KG1 (cell line): ENCODE measurements around the gene PXDN.
"Not testable (repeated sequence)": the region's sequence is repeated elsewhere in the genome, so short reads cannot be mapped to it uniquely, and the experiment has no call there.

Experiments
- DNase-seq: peaks from one replicate; lab custom pipeline; 2025; lab: John Stamatoyannopoulos, UW

The PXDN gene

DNA sequence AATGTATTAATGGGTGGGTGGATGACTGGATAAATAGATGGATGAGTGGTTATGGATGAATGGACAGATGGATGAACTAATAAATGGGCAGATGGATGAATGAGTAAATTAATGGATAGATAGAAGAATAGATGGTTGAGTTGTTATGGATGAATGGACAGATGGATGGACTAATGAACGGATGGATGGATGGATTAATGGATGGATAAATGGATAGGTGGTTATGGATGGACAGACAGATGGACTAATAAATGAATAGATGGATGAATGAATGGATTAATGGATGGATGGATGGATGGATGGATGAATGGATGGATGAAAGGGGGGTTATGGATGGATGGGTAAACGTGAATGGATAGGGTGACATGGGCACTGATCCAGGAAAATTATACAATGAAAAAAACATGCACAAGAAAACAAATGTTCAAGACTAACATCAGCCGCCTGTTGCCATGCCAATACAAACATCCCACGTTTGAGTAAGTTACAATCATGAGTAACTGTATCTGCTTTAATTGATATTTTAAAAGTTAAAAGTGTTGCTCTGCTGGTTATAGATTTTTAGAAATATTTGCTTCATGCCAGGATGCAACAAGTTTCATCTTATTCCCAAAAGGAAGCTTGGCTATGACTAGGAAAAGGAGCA, 20.8 kb downstream of the PXDN start:
- no peak for DNase-seq

DNA sequence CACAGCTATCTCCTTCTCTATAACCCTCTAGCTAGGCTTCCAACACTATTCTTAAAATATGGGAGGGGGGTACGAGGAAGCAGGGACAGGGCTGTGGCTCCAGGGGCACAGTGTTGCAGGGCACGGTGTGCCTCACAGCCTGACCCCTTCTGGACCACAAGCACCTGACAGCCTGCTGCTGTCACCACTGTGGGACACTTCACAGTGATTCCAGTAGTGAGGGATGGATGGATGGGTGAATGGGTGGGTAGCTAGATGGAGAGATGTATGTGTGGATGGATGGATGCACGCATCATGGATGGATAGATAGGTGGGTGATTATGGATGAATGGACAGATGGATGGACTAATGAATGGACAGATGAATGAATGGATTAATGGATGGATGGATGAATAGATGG, 21.6 kb downstream of the PXDN start:
- DNase-seq, result no peak

DNA sequence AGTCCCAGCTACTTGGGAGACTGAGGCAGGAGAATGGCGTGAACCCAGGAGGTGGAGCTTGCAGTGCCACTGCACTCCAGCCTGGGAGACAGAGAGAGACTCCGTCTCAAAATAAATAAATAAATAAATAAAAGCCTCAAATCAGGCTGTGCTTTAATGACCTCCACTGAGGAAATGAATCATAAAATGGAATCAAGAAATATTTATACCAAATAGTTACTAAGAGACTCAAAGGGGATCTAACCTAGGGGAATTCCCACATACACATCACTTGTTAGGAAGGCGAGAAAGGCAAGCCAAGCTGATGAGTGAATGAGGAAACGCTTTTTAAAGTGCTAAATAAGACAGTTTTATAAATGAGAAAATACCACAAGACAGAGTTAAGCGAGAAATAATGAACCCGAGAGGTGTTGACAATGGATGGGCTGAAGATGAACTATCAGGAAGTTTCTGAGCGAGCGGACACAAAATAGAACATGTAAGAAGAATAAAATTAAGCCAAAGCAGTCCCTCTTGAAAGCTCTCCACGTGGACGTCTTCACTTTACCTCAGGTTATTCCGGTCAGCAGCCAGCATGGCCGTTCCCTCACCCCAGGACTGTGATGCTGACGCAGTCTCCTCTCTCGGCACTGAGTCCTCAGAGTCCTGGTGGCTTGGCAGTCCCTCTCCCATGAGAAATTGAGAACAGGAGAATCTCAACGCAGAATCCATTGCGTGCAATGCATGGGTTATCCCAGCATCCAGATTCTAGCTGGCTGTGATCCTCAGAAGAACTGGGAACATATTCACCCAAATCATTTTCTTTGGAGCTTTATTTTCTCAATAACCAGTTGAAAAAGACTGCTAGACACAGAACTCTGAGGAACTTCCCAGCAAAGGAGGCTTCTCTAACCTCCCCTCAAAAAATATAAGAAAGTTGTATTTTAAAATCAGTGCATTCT, 22.3 kb downstream of the PXDN start:
- no peak for DNase-seq

DNA sequence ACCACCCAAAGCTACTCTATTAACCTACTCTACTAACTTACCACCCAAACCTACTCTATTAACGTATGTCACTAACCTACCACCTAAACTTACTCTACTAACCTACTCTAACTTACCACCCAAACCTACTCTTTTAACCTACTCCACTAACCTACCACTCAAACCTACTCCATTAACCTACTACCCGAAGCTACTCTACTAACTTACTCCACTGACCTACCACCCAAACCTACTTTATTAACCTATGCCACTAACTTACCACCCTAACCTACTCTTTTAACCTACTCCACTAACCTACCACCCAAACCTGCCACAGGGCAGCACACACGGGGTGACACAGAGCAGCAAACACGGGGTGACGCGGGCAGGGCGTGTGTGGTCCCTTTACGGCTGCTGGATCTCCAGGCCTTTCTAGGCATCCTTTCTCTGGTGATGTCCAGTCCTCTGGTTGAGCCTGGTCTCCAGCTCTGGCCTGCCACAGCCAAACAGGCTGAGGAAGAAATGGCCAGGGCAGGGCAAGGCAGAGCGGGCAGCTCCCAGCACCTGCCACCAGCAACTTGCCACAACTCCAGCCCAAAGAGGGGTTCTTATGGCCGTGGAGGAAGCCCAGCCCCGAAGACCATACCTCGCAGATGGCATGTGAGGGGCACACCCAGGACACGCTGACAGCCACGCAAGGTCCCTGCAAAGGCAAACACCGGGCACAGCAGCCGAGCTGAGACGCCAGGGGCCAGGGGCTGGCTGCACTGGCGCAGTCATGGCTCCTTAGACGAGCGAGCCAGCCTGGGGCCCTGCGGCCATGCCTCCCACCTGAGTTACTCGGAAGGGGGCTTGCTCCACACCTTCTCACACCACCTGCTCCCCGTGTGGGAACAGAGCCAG, 25.7 kb downstream of the PXDN start:
- no peak for DNase-seq

DNA sequence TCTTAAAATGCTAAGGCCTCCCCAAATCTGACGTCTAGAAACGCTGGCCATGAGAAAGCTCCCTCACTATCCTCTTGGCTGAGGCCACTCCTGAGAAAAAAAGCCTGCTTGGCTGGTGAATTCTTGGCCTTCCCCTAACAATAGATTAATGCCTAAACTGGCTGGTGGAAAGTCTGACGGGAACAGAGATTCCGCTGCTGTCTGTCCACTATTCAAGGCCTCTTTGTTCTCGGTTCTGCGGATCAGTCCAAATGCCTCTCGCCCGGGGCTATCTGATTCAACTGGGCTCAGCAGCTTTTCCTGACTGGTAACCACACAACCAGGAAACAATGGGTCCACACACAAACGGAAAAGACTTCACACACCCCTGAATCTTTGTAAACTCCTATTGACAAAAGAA, 27.2 kb downstream of the PXDN start:
- DNase-seq, result no peak

DNA sequence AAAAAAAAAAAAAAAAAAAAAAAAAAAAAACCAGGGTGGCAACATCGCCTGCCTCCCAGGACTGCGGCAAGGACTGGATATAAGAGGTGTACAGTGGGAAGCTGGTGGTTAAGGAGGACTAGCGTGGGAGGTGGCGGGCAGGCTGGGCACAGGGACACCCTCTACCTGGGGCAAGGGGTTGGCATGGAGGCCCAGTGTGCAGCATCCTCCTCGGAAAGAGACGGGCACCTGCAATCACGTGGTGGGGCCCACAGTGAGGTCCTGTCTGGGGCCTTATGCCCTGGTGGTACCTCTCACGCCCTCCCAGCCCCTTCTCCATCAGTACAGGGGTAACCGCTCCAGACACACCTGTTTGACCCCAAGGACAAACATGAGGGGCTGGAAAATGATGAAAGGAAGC, 27.9 kb downstream of the PXDN start:
- no peak for DNase-seq

DNA sequence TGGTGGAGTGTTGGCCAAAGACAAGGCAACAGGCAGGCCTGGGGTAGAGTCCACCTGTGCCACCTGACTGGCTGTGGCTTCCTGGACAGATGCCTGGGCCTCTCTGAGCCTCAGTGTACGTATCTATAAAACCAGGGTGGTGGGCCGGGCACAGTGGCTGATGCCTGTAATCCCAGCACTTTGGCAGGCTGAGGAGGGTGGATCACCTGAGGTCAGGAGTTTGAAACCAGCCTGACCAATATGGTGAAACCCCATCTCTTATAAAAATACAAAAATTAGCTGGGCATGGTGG, 28.4 kb downstream of the PXDN start:
- DNase-seq, result not testable (repeated sequence)

DNA sequence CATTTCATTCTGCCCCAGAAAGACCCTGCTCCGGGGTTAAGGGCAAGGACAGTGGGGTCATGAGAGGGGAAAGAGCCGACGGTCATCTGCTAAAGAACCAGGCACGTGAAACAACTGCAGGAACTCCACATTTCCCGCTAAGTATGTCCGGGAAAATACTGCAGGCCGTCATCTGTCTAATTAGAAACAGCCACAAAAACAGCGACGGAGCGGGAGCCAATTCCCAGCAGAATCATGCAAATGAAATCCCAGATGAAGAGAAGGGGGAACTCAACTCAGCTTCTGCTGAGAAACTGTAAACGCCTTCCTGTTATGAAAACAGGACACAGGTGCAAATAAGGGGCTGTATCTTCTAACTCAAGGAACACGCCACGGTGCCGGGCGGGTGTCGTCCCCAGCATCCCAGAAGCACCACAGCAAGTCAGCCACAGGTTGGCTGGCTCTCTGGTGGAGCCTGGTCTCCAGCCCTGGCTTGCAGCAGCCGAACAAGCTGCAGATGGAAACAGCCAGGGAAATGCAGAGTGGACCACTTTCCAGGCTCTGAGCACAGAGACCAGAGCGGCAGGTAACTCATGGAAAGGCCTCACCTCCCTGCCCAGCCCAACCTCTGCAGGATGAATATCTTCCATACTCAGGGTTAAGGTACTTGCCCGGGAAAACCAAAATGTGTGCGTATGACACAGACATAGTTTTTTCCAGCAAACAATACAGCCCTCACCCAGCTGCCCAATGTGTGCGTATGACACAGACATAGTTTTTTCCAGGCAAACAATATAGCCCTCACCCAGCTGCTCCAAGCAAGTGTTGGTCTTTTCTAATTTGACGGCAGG, 28.9 kb downstream of the PXDN start:
- DNase-seq, result no peak

DNA sequence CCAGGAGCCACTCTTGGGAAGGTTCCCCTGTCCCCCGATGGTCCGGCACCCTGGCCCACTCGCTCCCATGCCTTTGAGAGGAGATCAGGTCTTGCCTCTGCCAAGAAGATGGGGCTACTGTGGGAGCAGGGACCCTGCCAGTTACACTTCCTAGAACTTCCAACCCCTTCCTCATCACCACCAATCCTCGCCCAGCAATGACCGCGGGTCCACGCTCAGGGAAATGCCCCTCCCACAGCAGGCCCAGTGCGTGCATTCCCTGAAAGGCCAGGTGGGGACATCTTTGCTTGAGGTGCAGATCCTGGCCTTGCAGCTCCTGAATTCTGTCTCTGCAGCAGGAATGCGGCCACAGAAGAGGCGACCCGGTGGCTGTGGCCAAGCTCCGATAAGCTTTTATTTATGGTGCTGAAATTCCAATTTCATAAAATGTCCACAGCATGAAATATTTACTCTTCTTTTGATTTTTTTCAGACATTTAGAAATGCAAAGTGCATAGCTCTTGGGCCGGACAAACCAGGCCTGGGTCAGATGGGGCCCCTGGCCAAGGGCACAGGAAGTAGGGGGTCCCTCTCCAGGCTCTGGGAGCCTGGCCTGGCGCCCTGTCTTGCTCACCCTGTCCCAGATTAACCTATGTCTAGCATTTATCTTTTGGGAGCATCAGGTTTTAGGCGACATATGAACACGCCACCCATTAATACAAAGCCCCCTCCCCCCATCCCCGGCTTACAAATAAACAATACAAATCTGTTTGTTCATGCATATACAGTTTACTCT, 29.8 kb downstream of the PXDN start:
- DNase-seq, result no peak

DNA sequence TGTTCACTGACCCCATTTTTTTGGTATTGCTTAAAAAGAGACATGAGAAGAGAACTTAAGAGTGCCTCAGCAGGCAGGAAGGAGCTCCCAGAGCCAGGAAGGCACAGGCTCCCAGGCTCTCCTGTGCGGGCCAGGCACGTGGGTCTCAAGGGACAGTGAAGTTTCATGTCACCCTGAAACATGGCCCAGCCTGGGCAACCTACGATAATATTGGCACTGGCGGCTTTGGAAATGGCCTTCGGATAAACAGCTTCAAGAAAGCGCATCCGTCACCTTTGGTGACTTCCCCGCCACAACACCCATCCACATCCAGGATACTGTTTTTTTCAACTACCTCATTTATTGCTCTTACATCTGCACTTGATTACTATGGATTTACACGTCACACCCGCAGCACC, 30.5 kb downstream of the PXDN start:
- no peak for DNase-seq

DNA sequence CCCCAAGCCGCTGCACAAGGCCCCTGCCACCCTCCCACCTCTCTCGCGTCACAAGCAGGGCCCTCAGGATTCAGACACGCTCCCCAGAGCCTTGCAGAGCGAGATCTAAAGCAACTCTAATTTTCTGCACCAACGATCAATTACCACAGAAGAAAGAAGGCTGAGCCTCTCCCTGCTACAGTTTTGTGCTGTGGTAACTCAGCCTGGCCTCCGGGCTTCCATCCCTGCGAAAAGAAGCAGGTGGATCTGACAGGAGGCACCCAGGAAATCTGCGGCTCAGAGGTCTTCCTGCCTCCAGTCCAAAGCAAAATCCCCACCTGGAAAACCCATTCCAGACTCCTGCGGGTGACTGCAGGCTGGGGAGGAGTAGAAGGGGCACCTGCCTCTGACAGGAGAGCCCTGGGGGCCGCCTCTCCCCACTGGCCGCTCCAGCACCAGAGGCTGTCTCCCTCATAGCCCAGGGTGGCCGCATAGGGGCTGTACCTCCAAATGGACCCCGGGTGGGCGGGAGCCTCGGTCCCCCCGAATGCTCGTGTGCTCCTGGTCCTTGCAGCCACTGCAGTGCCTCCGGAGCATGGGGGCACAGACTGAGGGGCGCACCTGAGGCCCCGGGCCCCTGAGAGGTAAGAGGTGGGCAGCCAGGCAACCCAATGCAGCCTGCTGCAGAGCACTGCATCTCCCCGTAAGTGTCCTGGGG, 31.0 kb downstream of the PXDN start:
- DNase-seq, result no peak

DNA sequence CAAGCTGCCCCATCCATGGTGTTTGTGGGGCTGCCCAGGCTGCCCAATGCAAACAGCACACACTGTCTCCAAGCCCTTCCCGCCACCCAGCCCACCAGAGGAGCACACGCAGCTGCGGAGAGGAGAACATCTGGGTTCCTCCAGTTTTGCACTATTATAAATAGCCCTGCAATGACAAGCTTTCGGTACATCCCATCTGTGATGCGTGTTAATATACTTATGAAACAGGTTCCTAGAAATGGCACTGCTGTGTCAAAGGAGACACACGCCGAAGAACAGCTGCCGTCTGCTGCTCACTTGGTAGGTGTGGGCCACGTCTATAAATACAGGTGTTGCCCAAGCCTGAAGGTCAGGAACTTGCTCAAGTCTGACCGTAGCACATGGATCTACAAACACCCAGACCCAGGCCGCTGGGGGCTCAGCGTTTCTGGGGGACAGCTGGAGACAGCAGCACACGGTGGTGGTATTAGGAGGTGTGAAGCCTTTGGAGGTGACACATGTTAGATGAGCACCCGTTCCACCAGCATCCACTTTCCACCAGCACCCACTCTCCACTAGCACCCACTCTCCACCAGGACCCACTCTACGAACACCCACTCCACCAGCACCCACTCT, 34.3 kb downstream of the PXDN start:
- no peak for DNase-seq

DNA sequence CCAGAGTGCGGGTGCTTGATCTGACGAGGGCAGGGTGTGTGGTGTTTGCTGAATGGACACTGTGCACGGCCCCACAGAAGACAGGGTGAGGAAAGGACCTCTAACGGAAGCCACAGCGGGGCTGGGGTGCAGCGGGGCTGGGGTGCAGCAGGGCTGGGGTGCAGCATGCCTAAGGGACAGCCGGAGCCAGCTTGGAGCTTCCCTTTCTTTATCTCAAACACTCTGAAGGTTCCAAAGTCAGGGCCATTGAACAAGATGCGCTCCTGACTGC, 35.0 kb downstream of the PXDN start:
- DNase-seq, result no peak

DNA sequence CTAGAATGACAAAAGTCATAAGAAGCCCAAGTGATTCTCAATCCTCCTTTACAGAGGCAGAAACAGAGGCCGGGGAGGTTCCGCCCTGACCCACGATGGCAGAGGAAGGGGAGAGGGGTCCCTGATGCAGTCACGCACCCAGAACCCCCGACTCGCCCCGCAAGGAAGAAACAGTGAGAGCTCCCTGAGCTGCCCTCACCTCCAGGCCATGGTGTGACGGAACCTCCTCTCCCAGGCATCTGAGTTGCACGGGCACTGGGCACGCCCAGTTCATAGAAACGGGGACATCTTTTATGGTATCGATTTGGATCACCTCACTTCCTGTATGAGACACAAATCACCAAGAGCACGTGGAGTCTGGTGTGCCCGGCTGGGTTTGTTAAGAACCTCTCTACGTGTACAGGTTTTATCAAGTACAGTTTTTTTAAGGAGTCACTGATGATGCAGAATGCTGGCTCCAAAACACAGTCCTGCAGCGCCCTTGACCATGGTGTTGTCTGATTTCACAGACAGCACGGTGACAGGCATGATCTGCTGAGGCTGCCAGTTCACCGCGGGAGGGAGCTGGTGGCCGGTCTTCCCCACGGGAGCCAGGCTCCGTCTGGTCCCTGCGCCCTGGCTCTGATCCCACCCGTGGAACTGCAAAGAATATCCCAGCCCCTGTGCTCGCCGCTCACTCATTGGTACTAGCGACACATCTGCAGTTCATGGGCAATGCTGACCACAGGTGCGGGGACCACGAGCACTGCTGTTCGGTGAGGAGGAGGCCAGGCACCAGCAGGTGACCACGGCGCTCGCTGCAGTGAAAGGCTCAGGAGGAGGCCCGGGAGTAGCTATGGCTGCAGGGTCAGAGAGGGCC, 35.6 kb downstream of the PXDN start:
- no peak for DNase-seq

DNA sequence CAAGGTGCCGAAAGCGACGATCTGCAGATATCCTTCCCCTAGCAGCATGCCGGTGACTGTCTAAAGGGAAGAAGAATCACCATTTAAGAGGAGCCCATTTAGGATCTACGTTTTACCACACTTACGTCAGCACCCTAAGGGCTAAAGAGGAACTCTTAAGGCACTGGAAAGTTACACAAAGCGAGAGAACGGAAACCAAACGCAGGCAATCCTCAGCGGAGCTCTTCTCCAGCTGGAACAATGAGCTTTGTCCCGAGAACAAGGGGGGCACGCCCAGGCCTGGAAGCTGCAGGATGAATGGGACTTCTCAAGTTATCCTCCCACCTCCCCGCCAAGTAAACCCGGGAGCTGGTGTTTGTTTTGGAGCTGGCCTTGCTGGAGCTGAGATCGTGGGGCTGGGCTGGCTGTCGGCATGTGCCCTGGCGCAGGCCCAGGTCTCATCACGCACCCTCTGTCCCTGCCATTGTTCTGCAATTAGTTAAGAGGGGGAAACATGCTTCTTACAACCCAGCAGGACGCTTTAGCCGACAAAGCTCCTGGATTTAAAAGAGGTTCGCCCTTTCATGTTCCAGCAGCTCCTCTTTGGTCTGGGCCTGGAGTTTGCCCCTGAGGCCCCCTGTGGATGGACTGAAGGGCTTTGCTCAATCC, 36.4 kb downstream of the PXDN start:
- DNase-seq, result no peak

DNA sequence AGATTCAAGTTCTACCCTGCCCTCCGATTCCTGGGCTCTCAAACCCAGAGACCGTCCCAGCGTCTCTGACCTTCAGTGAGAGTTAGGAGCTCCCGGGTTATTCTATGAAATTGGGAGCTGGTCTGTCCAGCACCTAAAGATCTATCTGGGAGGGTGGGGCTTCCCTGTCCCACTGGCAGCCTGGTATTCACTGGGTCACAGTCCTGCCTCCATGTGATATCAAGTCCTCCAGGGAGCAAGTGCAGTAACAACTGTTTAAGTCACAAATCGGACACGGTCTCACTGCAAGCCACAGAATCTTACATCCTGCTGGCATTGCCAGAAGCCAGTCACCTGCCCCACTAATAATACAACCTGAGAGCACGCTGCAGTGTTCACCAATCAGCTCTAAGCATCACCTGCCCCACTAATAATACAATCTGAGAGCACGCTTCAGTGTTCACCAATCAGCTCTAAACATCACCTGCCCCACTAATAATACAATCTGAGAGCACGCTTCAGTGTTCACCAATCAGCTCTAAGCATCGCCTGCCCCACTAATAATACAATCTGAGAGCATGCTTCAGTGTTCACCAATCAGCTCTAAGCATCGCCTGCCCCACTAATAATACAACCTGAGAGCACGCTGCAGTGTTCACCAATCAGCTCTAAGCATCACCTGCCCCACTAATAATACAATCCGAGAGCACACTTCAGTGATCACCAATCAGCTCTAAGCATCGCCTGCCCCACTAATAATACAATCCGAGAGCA, 38.0 kb downstream of the PXDN start:
- not testable (repeated sequence) for DNase-seq

DNA sequence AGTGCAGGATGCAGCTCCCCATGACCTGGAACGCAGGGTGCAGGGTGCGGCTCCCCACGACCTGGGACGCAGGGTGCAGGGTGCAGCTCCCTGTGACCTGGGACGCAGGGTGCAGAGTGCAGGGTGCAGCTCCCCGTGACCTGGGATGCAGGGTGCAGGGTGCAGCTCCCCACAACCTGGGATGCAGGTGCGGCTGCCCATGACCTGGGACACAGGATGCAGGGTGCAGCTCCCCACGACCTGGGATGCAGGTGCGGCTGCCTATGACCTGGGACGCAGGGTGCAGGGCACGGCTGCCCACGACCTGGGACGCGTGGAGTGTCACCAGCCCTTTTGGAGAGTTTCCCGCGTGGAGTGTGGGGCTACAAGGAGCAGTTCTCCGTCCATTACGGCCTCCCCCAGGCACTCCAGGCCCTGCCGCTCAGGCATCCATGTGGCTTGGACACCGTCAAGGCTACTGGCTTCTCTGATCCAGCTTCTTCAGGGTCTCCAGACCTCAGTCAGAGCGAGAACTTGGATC, 38.7 kb downstream of the PXDN start:
- no peak for DNase-seq
